Measurements from ENCODE around the gene RPA1. TPM values are rescaled to one million over a fixed set of nuclear protein-coding genes. Genes with fewer than 3 reads are reported as not detected.

Gene RPA1
- total RNA-seq, 1 experiment from 2014 or later, result 68.7 TPM

- in situ Hi-C loops (cut with HindIII; ENCODE audit: low pct_unique_long_range_greater_than_20kb, low sequenced_read_pairs), result no loop called here
- no peak for DNase-seq (ENCODE audit: low read depth)
Observed at GRCh38 chr17:1947229-1947742, 117.5 kb downstream of the RPA1 start.

GRCh38 chr17:1947743-1948516 lies 118.1 kb downstream of the RPA1 start:
- no peak for DNase-seq (ENCODE audit: low read depth)
- in situ Hi-C loops (cut with HindIII; ENCODE audit: low pct_unique_long_range_greater_than_20kb, low sequenced_read_pairs), result no loop called here

- DNase-seq (ENCODE audit: low read depth), result no peak
- in situ Hi-C loops (cut with HindIII; ENCODE audit: low pct_unique_long_range_greater_than_20kb, low sequenced_read_pairs), result no loop called here
Observed at GRCh38 chr17:1948517-1948825, 118.7 kb downstream of the RPA1 start.

Other genes with a start within 250 kb of the RPA1 start
- gene SLC43A2, start 201.2 kb upstream of the RPA1 start, total RNA-seq (2014; rRNA removed; shearing (Covaris generic); ENCODE audit: low replicate concordance), result 7.6 and 29.9 TPM in 2 replicates
- gene SCARF1, start 184.3 kb upstream of the RPA1 start, total RNA-seq (2014; rRNA removed; shearing (Covaris generic); ENCODE audit: low replicate concordance), result 0.34 TPM in 1 of 2 replicates, not detected in the other
- 24.3 and 25.4 TPM in 2 replicates for gene RILP, start 180.1 kb upstream of the RPA1 start, total RNA-seq (2014; rRNA removed; shearing (Covaris generic); ENCODE audit: low replicate concordance)
- 81.9 and 102 TPM in 2 replicates for gene PRPF8, start 145.1 kb upstream of the RPA1 start, total RNA-seq (2014; rRNA removed; shearing (Covaris generic); ENCODE audit: low replicate concordance)
- gene TLCD2, start 119.6 kb upstream of the RPA1 start, total RNA-seq (2014; rRNA removed; shearing (Covaris generic); ENCODE audit: low replicate concordance), result 0.20 and 1.0 TPM in 2 replicates
- gene WDR81, start 105.3 kb upstream of the RPA1 start, total RNA-seq (2014; rRNA removed; shearing (Covaris generic); ENCODE audit: low replicate concordance), result 2.9 and 3.7 TPM in 2 replicates
- 0.14 and 0.68 TPM in 2 replicates for gene SERPINF2, start 87.1 kb upstream of the RPA1 start, total RNA-seq (2014; rRNA removed; shearing (Covaris generic); ENCODE audit: low replicate concordance)
- 5.2 TPM in 1 of 2 replicates, not detected in the other for gene SERPINF1, start 67.9 kb upstream of the RPA1 start, total RNA-seq (2014; rRNA removed; shearing (Covaris generic); ENCODE audit: low replicate concordance)
- 4.7 and 18.3 TPM in 2 replicates for gene SMYD4, start 103 bp upstream of the RPA1 start, total RNA-seq (2014; rRNA removed; shearing (Covaris generic); ENCODE audit: low replicate concordance)
- 8.1 and 12.2 TPM in 2 replicates for gene RTN4RL1, start 195.3 kb downstream of the RPA1 start, total RNA-seq (2014; rRNA removed; shearing (Covaris generic); ENCODE audit: low replicate concordance)
- gene DPH1, start 200.1 kb downstream of the RPA1 start, total RNA-seq (2014; rRNA removed; shearing (Covaris generic); ENCODE audit: low replicate concordance), result 11.1 and 20.5 TPM in 2 replicates
- 39.9 and 53.1 TPM in 2 replicates for gene OVCA2, start 212.0 kb downstream of the RPA1 start, total RNA-seq (2014; rRNA removed; shearing (Covaris generic); ENCODE audit: low replicate concordance)
- gene HIC1, start 225.1 kb downstream of the RPA1 start, total RNA-seq (2014; rRNA removed; shearing (Covaris generic); ENCODE audit: low replicate concordance), result not detected in 2 replicates

Measured in Caki2 (cell line).